Measurements from ENCODE around the gene TRAPPC2L.

The TRAPPC2L gene

GRCh38 chr16:88906535-88907105 is 49.7 kb downstream of the TRAPPC2L start:
- in situ Hi-C loops (cut with MboI; ENCODE audit: low sequenced_read_pairs) = no loop called here

DNA sequence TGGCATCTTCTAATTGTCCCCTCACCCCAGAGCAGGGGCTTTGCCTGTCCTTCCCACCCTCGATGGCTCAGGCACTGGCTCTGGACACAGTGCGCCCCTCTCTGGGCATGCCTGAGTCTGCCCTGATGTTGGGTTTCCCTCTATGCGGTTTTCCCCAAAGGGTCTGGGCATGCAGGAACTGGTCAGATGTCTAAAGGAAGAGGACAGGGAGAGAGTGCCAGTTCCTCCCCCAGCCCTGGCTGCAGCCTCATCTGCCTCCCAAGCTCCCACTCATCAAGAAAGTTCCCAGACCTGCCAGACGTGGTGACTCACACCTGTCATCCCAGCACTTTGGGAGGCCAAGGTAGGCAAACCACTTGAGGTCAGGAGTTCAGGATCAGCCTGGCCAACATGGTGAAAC is 50.8 kb downstream of the TRAPPC2L start:
- in situ Hi-C loops (cut with MboI; ENCODE audit: low sequenced_read_pairs) = no loop called here

DNA sequence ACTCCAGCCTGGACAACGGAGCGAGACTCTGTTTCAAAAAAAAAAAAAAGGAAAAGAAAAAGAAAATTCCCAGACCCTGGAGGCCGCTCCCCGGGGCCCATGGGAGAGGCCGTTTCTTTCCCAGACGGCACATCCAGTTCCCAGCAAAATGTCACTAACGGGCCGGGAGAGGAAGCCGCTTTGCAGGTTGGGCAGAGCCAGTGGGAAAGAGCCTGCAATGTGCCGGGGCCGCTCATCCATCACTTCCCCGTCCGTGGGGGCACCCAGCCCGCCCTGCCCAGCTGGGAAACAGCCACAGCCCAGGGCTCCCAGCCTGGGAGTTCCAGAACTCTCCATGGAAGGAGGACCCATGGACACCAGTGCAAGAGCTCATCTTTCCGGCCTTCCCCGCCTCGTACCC is 51.4 kb downstream of the TRAPPC2L start:
- in situ Hi-C loops (cut with MboI; ENCODE audit: low sequenced_read_pairs) = no loop called here

- in situ Hi-C loops (cut with MboI; ENCODE audit: low sequenced_read_pairs) = no loop called here
Measured at GRCh38 chr16:88909431-88910210, 52.7 kb downstream of the TRAPPC2L start.

- in situ Hi-C loops (cut with MboI; ENCODE audit: low sequenced_read_pairs) = no loop called here
Measured at GRCh38 chr16:88910284-88911135, 53.6 kb downstream of the TRAPPC2L start.

DNA sequence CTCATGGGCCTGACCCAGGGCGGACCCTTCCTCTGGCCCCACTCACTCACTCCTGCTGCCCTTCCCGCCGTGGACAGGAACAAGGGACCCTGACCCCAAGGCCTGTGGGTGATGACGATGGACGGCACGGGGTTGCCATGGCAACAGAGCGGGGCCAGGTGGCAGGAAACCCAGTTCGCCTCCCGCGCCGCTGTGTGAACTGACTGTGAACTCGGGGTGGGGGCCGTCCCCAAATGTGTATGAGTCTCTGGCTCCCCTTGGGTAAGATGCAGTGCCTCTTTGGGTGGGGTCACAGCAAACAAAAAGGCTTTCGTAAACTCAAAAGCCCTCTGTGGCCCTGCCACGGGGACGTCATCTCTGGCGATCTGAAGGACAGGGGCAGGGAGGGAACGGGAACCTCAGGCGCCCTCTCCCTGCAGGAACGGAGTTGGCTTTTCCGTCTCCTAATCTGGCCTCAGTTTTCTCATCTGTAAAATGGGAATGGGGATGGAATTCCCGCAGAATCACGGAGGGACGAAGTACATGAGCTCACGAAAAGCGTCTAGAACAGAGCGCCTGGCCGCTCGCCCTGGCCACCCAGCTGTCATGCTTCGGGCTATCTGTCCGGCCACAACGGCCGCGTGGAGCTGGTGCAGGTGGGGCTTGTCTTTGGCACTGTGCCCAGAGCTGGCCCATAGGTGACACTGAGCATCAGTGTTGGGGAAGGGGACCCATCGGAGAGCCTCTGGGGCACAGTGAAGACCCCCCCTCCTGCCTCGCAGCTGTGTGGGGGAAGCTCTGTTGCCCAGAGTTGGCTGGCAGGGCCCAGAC is 54.4 kb downstream of the TRAPPC2L start:
- in situ Hi-C loops (cut with MboI; ENCODE audit: low sequenced_read_pairs) = no loop called here

- in situ Hi-C loops (cut with MboI; ENCODE audit: low sequenced_read_pairs) = no loop called here
Measured at GRCh38 chr16:88911946-88912310, 55.0 kb downstream of the TRAPPC2L start.

Data from hTERT RPE-1 (cell line).